ENCODE measurements around the gene B3GALT4.
"Not testable (repeated sequence)": the region's sequence is repeated elsewhere in the genome, so short reads cannot be mapped to it uniquely, and the experiment has no call there.

The B3GALT4 gene

GRCh38 chr6:33272275-33273128, 4.4 kb upstream of the B3GALT4 start:
- no peak for DNase-seq (ENCODE audit: low read depth, low spot score)
- Histone ChIP-seq H3K4me1 (ENCODE audit: control insufficient read depth, insufficient read depth, low read length) (no peaks in the 10 kb centered on the region), H3K9me3 (ENCODE audit: control insufficient read depth, insufficient read depth, low read length) (no peaks in the 10 kb centered on the region), H3K36me3 (ENCODE audit: control insufficient read depth, insufficient read depth, low read length) (peaks cover 18% of the 10 kb centered on the region; the same call in 1 of the 2 replicates), H3K4me3 (ENCODE audit: low read length) (peak overlapping the region; percentile 92), H3K27ac (ENCODE audit: low read length) (no peak overlapping the region), H3K27me3 (ENCODE audit: control insufficient read depth, insufficient read depth, low read length) (no peaks in the 10 kb centered on the region)
- WGBS (ENCODE audit: insufficient coverage, insufficient read length), result no CpG with 5 or more reads among the region's 22 CpGs

- Histone ChIP-seq H3K36me3 (ENCODE audit: control insufficient read depth, insufficient read depth, low read length) (peaks cover 11% of the 10 kb centered on the region; the same call in 1 of the 2 replicates), H3K27ac (ENCODE audit: low read length) (no peak overlapping the region), H3K4me1 (ENCODE audit: control insufficient read depth, insufficient read depth, low read length) (no peaks in the 10 kb centered on the region), H3K27me3 (ENCODE audit: control insufficient read depth, insufficient read depth, low read length) (no peaks in the 10 kb centered on the region), H3K4me3 (ENCODE audit: low read length) (peak overlapping the region; percentile 92; the same call in 1 of the 2 replicates), H3K9me3 (ENCODE audit: control insufficient read depth, insufficient read depth, low read length) (no peaks in the 10 kb centered on the region)
- no peak for DNase-seq (ENCODE audit: low read depth, low spot score)
- WGBS (ENCODE audit: insufficient coverage, insufficient read length), result no CpG with 5 or more reads among the region's 11 CpGs
These were observed 3.6 kb upstream of the B3GALT4 start for GRCh38 chr6:33273129-33273923.

- H3K27ac ChIP-seq (ENCODE audit: low read length), result no peak overlapping the region
- no peaks in the 10 kb centered on the region; the same call in 1 of the 2 replicates for H3K4me1 ChIP-seq (ENCODE audit: control insufficient read depth, insufficient read depth, low read length)
- 100% methylated on average over 3 of the region's 14 CpGs for WGBS (ENCODE audit: insufficient coverage, insufficient read length)
These were observed 2.7 kb upstream of the B3GALT4 start for GRCh38 chr6:33273924-33274902.

DNA sequence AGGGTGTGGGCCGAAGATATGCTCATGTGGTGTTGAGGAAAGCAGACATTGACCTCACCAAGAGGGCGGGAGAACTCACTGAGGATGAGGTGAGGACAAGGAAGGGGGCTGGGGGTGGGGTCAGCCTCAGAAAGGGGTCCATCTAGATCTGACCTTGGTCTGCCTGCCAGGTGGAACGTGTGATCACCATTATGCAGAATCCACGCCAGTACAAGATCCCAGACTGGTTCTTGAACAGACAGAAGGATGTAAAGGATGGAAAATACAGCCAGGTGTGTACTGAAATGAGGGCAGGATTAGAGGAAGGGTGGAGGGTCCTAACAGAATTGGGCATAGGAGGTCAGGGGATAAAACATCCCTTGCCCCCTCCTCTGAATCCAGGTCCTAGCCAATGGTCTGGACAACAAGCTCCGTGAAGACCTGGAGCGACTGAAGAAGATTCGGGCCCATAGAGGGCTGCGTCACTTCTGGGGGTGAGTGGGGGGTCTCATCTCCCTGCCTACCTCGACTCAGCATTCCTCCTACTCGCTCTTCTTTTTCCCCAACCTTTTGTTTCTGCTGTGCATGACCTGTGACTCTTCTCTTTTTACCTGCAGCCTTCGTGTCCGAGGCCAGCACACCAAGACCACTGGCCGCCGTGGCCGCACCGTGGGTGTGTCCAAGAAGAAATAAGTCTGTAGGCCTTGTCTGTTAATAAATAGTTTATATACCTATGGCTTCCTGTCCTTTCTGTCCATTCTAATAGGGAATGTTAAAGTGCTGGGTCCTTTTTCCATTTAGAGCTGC, 935 bp upstream of the B3GALT4 start:
- no CpG with 5 or more reads among the region's 16 CpGs for WGBS (ENCODE audit: insufficient coverage, insufficient read length)
- not testable (repeated sequence) for H3K4me3 ChIP-seq (ENCODE audit: low read length); H3K4me1 ChIP-seq (ENCODE audit: control insufficient read depth, insufficient read depth, low read length); DNase-seq (ENCODE audit: low read depth, low spot score); H3K27ac ChIP-seq (ENCODE audit: low read length); H3K9me3 ChIP-seq (ENCODE audit: control insufficient read depth, insufficient read depth, low read length); H3K27me3 ChIP-seq (ENCODE audit: control insufficient read depth, insufficient read depth, low read length)
- peaks cover 24% of the 10 kb centered on the region for H3K36me3 ChIP-seq (ENCODE audit: control insufficient read depth, insufficient read depth, low read length)

More at GRCh38 chr6:33273924-33274902, 2.7 kb upstream of the B3GALT4 start:
- no peaks in the 10 kb centered on the region for H3K27me3 ChIP-seq (ENCODE audit: control insufficient read depth, insufficient read depth, low read length)
- peaks cover 14% of the 10 kb centered on the region for H3K36me3 ChIP-seq (ENCODE audit: control insufficient read depth, insufficient read depth, low read length)
- no peak overlapping the region for H3K4me3 ChIP-seq (ENCODE audit: low read length)
- DNase-seq (ENCODE audit: low read depth, low spot score), result no peak
- no peaks in the 10 kb centered on the region for H3K9me3 ChIP-seq (ENCODE audit: control insufficient read depth, insufficient read depth, low read length)

GRCh38 chr6:33276581-33276863, 401 bp upstream of the B3GALT4 start:
- Histone ChIP-seq H3K36me3 (ENCODE audit: control insufficient read depth, insufficient read depth, low read length) (peaks cover 24% of the 10 kb centered on the region), H3K4me1 (ENCODE audit: control insufficient read depth, insufficient read depth, low read length) (peaks cover 1% of the 10 kb centered on the region; the same call in 1 of the 2 replicates), H3K27ac (ENCODE audit: low read length) (no peak overlapping the region)

DNA sequence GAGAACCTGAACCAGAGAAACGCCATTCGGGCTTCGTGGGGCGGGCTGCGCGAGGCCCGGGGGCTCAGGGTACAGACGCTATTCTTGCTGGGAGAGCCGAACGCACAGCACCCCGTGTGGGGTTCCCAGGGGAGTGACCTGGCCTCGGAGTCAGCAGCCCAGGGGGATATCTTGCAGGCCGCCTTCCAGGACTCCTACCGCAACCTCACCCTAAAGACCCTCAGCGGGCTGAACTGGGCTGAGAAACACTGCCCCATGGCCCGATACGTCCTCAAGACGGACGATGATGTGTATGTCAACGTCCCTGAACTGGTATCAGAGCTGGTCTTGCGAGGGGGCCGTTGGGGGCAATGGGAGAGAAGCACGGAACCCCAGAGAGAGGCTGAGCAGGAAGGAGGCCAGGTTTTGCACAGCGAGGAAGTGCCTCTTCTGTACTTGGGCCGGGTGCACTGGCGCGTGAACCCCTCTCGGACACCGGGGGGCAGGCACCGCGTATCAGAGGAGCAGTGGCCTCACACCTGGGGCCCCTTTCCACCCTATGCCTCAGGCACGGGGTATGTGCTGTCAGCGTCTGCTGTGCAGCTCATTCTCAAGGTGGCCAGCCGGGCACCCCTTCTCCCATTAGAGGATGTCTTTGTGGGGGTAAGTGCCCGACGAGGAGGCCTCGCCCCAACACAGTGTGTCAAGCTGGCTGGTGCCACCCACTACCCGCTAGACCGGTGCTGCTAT, 904 bp downstream of the B3GALT4 start:
- H3K4me3 ChIP-seq (ENCODE audit: low read length), result peak overlapping the region; percentile 41; the same call in 1 of the 2 replicates
- peaks cover 24% of the 10 kb centered on the region for H3K36me3 ChIP-seq (ENCODE audit: control insufficient read depth, insufficient read depth, low read length)
- DNase-seq (ENCODE audit: low read depth, low spot score), result no peak
- no CpG with 5 or more reads among the region's 39 CpGs for WGBS (ENCODE audit: insufficient coverage, insufficient read length)
- peaks cover 1% of the 10 kb centered on the region; the same call in 1 of the 2 replicates for H3K4me1 ChIP-seq (ENCODE audit: control insufficient read depth, insufficient read depth, low read length)
- no peaks in the 10 kb centered on the region for H3K9me3 ChIP-seq (ENCODE audit: control insufficient read depth, insufficient read depth, low read length)
- no peaks in the 10 kb centered on the region for H3K27me3 ChIP-seq (ENCODE audit: control insufficient read depth, insufficient read depth, low read length)
- H3K27ac ChIP-seq (ENCODE audit: low read length), result no peak overlapping the region

More at GRCh38 chr6:33276581-33276863, 401 bp upstream of the B3GALT4 start:
- no peak for DNase-seq (ENCODE audit: low read depth, low spot score)
- no peaks in the 10 kb centered on the region for H3K27me3 ChIP-seq (ENCODE audit: control insufficient read depth, insufficient read depth, low read length)
- H3K9me3 ChIP-seq (ENCODE audit: control insufficient read depth, insufficient read depth, low read length), result no peaks in the 10 kb centered on the region
- peak overlapping the region; percentile 41; the same call in 1 of the 2 replicates for H3K4me3 ChIP-seq (ENCODE audit: low read length)

- Histone ChIP-seq H3K4me3 (ENCODE audit: low read length) (no peak overlapping the region), H3K9me3 (ENCODE audit: control insufficient read depth, insufficient read depth, low read length) (no peaks in the 10 kb centered on the region), H3K27ac (ENCODE audit: low read length) (no peak overlapping the region), H3K36me3 (ENCODE audit: control insufficient read depth, insufficient read depth, low read length) (peaks cover 24% of the 10 kb centered on the region), H3K4me1 (ENCODE audit: control insufficient read depth, insufficient read depth, low read length) (peaks cover 1% of the 10 kb centered on the region; the same call in 1 of the 2 replicates), H3K27me3 (ENCODE audit: control insufficient read depth, insufficient read depth, low read length) (no peaks in the 10 kb centered on the region)
- no peak for DNase-seq (ENCODE audit: low read depth, low spot score)
- no CpG with 5 or more reads among the region's 9 CpGs for WGBS (ENCODE audit: insufficient coverage, insufficient read length)
These were observed 1.4 kb downstream of the B3GALT4 start for GRCh38 chr6:33278392-33278741.

DNA sequence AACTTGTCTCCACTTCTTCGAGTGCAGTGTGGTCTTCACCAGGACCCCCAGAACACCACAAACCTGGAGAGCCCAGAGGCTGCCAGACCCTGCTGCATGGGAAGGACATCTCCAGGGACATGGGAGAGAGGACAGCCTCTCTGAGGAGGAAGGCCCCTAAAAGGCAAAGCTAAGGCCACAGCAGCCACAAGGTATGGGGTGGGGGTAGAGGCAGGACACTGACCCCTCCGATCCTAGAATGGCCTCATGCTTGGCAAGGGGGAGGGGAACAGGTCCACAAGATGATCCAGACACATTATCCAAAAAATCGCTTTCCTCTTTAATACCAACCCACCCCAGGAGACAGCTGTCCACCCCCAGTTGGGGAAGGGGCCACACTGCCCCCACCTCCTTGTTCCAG, 1.9 kb downstream of the B3GALT4 start:
- no peak overlapping the region for H3K27ac ChIP-seq (ENCODE audit: low read length)
- H3K36me3 ChIP-seq (ENCODE audit: control insufficient read depth, insufficient read depth, low read length), result peaks cover 24% of the 10 kb centered on the region
- no CpG with 5 or more reads among the region's 3 CpGs for whole genome bisulfite sequencing (ENCODE audit: insufficient coverage, insufficient read length)
- DNase-seq (ENCODE audit: low read depth, low spot score), result no peak
- no peaks in the 10 kb centered on the region for H3K9me3 ChIP-seq (ENCODE audit: control insufficient read depth, insufficient read depth, low read length)
- H3K4me3 ChIP-seq (ENCODE audit: low read length), result no peak overlapping the region
- H3K27me3 ChIP-seq (ENCODE audit: control insufficient read depth, insufficient read depth, low read length), result no peaks in the 10 kb centered on the region
- peaks cover 1% of the 10 kb centered on the region; the same call in 1 of the 2 replicates for H3K4me1 ChIP-seq (ENCODE audit: control insufficient read depth, insufficient read depth, low read length)

DNA sequence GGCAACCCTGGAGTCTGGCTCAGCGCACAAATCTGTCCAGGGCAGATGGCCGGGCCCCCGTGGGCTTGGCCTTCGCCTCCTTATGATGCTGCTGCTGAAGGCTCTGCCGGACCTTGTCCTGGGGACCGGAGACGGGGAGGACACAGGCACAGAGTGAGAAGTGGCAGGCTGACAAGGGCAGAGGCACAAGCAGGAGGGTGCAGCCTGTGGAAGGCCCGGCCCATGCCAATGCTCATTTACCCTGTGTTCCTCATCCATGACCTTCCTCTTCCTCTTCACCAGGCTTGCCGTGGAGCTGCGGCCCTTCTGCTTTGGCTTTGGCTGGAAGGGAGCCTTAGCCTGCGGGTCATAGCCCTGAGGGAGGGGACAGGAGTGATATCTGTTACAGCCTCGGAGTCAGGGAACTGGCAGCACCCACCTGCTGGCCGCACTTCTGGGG, 2.4 kb downstream of the B3GALT4 start:
- Histone ChIP-seq H3K9me3 (ENCODE audit: control insufficient read depth, insufficient read depth, low read length) (no peaks in the 10 kb centered on the region), H3K4me3 (ENCODE audit: low read length) (no peak overlapping the region), H3K27me3 (ENCODE audit: control insufficient read depth, insufficient read depth, low read length) (no peaks in the 10 kb centered on the region), H3K36me3 (ENCODE audit: control insufficient read depth, insufficient read depth, low read length) (peaks cover 20% of the 10 kb centered on the region), H3K27ac (ENCODE audit: low read length) (no peak overlapping the region), H3K4me1 (ENCODE audit: control insufficient read depth, insufficient read depth, low read length) (peaks cover 1% of the 10 kb centered on the region; the same call in 1 of the 2 replicates)
- no peak for DNase-seq (ENCODE audit: low read depth, low spot score)
- no CpG with 5 or more reads among the region's 13 CpGs for WGBS (ENCODE audit: insufficient coverage, insufficient read length)

Measured in iPS DF 6.9 (cell line).